ENCODE data around the gene TMEM183A. TPM values are rescaled to one million over a fixed set of nuclear protein-coding genes. Genes with fewer than 3 reads are reported as not detected.
"Not testable (repeated sequence)": the region's sequence is repeated elsewhere in the genome, so short reads cannot be mapped to it uniquely, and the experiment has no call there.

Gene TMEM183A
- total RNA-seq, 4 donors from 2014 or later, result 48.8 to 69.3 (median 61.1) TPM

DNA sequence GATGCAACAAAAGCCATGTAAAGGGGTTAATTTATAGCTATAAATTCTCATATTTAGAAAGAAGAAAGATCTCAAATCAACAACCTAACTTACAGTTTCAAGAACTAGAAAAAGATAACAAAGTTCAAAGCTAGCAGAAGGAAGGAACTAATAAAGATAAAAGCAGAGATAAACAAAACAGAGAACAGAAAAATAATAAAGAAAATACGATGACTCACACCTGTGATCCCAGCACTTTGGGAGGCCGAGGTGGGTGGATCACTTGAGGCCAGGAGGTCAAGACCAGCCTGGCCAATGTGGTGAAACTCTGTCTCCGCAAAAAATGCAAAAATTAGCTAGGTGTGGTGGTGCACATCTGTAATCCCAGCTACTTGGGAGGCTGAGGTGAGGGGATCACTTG lies 12.4 kb upstream of the TMEM183A start:
- TF ChIP-seq POLR2A (IDR thresholded peaks at IDR 0.05), result no peak
- TF ChIP-seq, protein P1, sequence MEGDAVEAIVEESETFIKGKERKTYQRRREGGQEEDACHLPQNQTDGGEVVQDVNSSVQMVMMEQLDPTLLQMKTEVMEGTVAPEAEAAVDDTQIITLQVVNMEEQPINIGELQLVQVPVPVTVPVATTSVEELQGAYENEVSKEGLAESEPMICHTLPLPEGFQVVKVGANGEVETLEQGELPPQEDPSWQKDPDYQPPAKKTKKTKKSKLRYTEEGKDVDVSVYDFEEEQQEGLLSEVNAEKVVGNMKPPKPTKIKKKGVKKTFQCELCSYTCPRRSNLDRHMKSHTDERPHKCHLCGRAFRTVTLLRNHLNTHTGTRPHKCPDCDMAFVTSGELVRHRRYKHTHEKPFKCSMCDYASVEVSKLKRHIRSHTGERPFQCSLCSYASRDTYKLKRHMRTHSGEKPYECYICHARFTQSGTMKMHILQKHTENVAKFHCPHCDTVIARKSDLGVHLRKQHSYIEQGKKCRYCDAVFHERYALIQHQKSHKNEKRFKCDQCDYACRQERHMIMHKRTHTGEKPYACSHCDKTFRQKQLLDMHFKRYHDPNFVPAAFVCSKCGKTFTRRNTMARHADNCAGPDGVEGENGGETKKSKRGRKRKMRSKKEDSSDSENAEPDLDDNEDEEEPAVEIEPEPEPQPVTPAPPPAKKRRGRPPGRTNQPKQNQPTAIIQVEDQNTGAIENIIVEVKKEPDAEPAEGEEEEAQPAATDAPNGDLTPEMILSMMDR (IDR thresholded peaks at IDR 0.05), result no peak
- no peak for DNase-seq (ENCODE audit: low spot score in 2 of 2)
- no peak overlapping the region for H3K4me3 ChIP-seq (ENCODE audit: low read depth, poor library complexity, severe bottlenecking)
- 44 to 61% methylated on average over 3 of the region's 3 CpGs for WGBS, 2 donors
- intact Hi-C loops (cut with DNase I; ENCODE audit: low total_unique reads), result no loop called here

DNA sequence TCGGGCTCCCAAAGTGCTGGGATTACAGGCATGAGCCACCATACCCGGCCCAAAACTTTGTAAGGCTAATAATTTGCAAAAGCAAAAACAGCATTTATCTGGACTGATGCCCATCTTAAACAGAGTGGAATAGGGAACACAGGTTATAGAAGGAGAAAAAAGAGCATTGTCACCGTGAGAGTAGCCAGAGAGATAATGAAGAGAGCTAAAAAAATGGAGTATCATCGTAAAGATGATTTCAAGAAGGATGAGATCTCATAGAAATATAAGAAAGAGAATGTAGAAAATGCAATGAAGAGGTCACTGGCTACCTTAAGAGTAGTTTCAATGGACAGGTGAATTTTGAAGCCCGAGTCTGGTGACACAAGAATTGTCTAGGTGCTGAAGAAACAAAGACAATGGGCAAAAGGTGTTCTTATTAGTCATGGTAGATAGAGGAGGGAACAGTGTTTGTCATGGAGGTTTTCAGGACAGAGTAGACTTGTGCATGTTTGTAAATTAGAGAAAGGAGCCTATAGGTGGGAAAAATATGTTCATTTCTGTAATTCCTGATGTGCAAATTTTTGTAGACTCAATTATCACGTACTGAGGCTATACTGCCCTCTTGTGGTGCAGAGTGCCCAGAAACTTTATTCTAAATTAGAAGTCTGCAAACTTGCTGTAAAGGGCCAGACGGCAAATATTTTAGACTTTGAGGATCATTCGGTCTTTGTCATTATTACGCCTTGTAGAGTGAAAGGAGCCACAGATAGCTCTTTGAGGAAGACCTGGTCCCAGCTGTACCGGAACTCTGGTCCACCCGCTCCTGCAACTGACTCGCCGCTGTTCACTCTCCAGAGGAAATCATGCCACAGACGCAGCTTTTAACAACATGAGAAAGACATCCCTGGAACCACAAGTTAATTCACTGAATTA lies 8.1 kb upstream of the TMEM183A start:
- intact Hi-C loops (cut with DNase I; ENCODE audit: low total_unique reads), result no loop called here
- 47% methylated on average over 14 of the region's 14 CpGs for WGBS, 2 donors

DNA sequence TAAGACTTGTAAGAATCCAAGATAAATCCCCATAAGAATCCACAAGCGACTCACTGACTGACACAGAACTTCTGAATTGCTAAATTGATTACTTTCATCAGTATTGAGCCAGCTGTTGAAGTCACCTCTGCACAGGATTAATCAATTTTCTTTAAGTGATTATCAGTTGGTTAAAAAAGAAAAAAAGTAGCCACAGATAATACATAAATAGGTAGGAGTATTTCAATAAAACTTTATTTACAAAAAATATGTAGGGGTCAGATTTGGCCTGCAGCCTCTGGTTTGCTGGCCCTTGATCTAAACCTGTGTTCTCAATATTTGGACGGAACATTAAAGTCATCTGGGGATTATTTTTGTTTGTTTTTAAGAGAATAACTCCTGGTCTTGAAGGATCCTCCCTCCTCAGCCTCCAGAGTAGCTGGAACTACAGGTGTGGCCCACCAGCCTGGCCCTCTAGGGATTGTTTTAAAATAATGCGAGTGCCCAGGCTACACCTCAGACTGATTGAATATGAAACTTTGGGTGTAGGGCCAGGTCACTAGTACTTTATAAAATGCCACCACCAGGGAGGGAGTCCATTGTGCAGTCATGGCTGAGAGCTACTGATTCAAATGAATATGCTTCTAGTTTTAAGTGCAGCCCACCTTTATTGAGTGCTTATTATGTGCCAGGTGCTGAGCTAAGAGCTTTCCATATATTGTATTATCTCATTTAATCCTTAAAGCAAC lies 6.8 kb upstream of the TMEM183A start:
- TF ChIP-seq POLR2A (IDR thresholded peaks at IDR 0.05), result no peak
- TF ChIP-seq, protein P1 (IDR thresholded peaks at IDR 0.05), result no peak
- 83 to 89% methylated on average over 3 of the region's 3 CpGs for WGBS, 2 donors
- intact Hi-C loops (cut with DNase I; ENCODE audit: low total_unique reads), result no loop called here
- no peak for DNase-seq (ENCODE audit: low spot score in 2 of 2)
- H3K4me3 ChIP-seq (ENCODE audit: low read depth, poor library complexity, severe bottlenecking), result no peak overlapping the region

More for the DNA sequence above, 8.1 kb upstream of the TMEM183A start:
- no peak for TF ChIP-seq POLR2A (IDR thresholded peaks at IDR 0.05)
- TF ChIP-seq, protein P1 (IDR thresholded peaks at IDR 0.05), result no peak
- peak in 1 of 2 donors; percentile 67 for DNase-seq (ENCODE audit: low spot score in 2 of 2)
- no peak overlapping the region for H3K4me3 ChIP-seq (ENCODE audit: low read depth, poor library complexity, severe bottlenecking)

DNA sequence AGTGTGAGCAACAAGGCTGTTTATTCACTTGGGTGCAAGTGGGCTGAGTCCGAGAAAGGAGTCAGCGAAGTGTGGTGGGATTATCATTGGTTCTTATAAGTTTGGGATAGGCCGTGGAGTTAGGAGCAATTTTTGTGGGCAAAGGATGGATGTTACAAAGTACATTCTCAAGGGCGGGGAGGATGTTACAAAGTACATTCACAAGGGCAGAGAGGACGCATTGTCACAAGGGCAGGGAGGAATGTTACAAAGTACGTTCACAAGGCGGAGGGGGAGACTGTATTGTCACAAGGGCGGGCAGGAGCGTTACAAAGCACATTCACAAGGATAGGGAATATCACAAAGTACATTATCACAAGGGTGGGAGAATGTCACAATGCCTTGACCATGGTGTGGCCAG lies 5.2 kb upstream of the TMEM183A start:
- no peak overlapping the region for H3K4me3 ChIP-seq (ENCODE audit: low read depth, poor library complexity, severe bottlenecking)
- DNase-seq (ENCODE audit: low spot score in 2 of 2), result no peak
- intact Hi-C loops (cut with DNase I; ENCODE audit: low total_unique reads), result no loop called here
- 88 to 89% methylated on average over 9 of the region's 9 CpGs for WGBS, 2 donors
- no peak for TF ChIP-seq POLR2A (IDR thresholded peaks at IDR 0.05)
- TF ChIP-seq, protein P1 (IDR thresholded peaks at IDR 0.05), result no peak

GRCh38 chr1:203002951-203003350 lies 4.2 kb upstream of the TMEM183A start:
- WGBS, 2 donors, result 74 to 83% methylated on average over 1 of the region's 1 CpG
- DNase-seq (ENCODE audit: low spot score in 2 of 2), result no peak
- H3K4me3 ChIP-seq (ENCODE audit: low read depth, poor library complexity, severe bottlenecking), result no peak overlapping the region
- intact Hi-C loops (cut with DNase I; ENCODE audit: low total_unique reads), result no loop called here
- no peak for TF ChIP-seq POLR2A (IDR thresholded peaks at IDR 0.05)
- TF ChIP-seq, protein P1 (IDR thresholded peaks at IDR 0.05), result no peak

GRCh38 chr1:203005395-203006142 lies 1.6 kb upstream of the TMEM183A start:
- H3K4me3 ChIP-seq (ENCODE audit: low read depth, poor library complexity, severe bottlenecking); intact Hi-C loops (cut with DNase I; ENCODE audit: low total_unique reads); DNase-seq (ENCODE audit: low spot score in 2 of 2): not testable (repeated sequence)
- WGBS, 2 donors, result 80 to 81% methylated on average over 17 of the region's 17 CpGs

All from lower leg skin (tissue), 4 donors.